Measurements from ENCODE around the gene ZNF536.

DNA sequence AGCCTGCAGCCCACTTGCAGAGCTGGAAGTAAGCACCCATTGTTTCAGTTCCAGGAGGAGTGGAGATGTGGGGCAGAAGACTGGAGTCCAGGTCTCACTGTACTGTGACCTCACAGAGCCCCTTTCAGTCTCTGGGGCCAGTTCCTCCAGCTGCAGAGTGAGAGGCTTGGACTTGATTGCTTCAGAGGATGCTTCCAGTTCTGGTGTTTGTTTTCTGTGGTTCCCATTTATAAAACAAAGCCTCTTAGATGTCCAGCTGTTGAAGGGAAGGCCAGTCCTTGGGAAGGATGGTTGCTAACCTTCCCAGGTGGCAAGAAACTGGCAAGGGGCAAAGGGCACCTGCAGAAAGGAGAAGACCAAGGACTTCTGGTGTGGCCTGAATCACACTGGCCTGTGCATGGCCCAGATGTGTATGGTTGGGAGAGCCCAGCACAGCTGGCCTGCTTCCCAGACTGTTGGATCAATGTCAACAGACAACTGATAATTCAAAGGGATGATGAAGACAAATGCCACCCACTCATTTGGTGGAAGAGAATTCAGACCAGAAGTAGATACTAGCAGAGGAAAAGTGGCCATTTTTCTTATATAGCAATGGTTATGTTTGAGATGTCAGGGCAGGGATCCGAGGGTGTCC, 218.5 kb downstream of the ZNF536 start:
- TF ChIP-seq, protein P1, sequence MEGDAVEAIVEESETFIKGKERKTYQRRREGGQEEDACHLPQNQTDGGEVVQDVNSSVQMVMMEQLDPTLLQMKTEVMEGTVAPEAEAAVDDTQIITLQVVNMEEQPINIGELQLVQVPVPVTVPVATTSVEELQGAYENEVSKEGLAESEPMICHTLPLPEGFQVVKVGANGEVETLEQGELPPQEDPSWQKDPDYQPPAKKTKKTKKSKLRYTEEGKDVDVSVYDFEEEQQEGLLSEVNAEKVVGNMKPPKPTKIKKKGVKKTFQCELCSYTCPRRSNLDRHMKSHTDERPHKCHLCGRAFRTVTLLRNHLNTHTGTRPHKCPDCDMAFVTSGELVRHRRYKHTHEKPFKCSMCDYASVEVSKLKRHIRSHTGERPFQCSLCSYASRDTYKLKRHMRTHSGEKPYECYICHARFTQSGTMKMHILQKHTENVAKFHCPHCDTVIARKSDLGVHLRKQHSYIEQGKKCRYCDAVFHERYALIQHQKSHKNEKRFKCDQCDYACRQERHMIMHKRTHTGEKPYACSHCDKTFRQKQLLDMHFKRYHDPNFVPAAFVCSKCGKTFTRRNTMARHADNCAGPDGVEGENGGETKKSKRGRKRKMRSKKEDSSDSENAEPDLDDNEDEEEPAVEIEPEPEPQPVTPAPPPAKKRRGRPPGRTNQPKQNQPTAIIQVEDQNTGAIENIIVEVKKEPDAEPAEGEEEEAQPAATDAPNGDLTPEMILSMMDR (conservative IDR thresholded peaks at IDR 0.05; ENCODE audit: low read depth, low read length): no peak
- TF ChIP-seq EZH2 (IDR thresholded peaks at IDR 0.05; ENCODE audit: borderline replicate concordance, low read depth, low read length, poor library complexity, severe bottlenecking): no peak
